Fibroblast of mammary gland (primary cell): Measurements from ENCODE around the gene OTOP1.

Experiments
- DNase-seq: peaks from one replicate; pipeline ENCODE4 v3.0.0-alpha.2; 2010; ENCODE audit warnings: low read depth
- H3K4me3 ChIP-seq: 2 replicates; pipeline ENCODE4 v1.5.1; 2011; ENCODE audit warnings: low read depth, mild to moderate bottlenecking, low read length, moderate library complexity; ENCODE audit not compliant: control insufficient read depth
- CTCF ChIP-seq: conservative IDR thresholded peaks from 2 replicates; pipeline ENCODE4 v1.5.1; 2011; ENCODE audit warnings: low read depth, low read length, inconsistent platforms; ENCODE audit not compliant: control insufficient read depth, insufficient read depth

OTOP1 gene, protein sequence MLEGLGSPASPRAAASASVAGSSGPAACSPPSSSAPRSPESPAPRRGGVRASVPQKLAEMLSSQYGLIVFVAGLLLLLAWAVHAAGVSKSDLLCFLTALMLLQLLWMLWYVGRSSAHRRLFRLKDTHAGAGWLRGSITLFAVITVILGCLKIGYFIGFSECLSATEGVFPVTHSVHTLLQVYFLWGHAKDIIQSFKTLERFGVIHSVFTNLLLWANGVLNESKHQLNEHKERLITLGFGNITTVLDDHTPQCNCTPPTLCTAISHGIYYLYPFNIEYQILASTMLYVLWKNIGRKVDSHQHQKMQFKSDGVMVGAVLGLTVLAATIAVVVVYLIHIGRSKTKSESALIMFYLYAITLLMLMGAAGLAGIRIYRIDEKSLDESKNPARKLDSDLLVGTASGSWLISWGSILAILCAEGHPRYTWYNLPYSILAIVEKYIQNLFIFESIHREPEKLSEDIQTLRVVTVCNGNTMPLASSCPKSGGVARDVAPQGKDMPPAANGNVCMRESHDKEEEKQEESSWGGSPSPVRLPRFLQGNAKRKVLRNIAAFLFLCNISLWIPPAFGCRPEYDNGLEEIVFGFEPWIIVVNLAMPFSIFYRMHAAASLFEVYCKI

DNA sequence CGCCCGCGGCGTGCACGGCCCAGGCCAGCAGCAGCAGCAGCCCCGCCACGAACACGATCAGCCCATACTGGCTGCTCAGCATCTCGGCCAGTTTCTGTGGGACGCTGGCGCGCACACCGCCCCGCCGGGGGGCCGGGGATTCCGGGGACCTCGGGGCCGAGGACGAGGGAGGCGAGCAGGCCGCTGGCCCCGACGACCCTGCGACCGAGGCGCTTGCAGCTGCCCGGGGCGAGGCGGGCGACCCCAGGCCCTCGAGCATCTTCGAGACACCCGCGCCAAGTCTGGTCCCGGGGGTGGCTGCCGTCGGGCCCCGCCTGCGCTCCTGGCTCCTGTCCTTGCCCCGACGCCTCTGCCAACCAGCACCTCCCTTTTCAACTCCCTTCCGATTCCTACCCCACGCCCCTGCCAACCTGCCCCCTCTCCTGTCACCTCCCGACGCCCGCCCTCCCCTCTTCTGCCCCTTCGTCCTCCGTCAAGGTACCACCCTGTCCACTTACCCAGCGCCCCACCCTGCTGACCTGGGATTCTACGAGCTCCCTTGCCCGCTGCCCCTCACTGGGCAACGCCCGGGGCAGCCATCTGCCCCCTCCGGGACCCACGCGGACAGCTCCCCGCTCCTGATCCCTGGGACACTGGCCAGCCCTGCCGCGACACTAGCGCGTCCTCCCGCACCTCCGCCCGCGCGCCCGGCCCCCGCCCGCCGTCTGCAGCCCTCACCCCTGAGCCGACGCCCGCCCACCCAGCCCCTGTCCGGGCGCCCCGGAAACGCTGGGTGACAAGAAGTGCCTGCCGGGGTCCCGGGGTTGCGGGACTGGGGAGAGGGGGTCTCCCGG lies at the start of gene OTOP1:
Gene OTOP1 (minus strand): TSS at position 324 of the 833 bp plus-strand sequence. CDS start 65 bp downstream, at position 259.
- DNase-seq: no peak
- no peak within 1 kb of the TSS for H3K4me3 ChIP-seq
- TF ChIP-seq CTCF: no peak

- no peak for TF ChIP-seq CTCF
- no peak overlapping the region for H3K4me3 ChIP-seq
- DNase-seq: no peak
Measured at GRCh38 chr4:4274226-4274625, 47.5 kb upstream of the OTOP1 start.

DNA sequence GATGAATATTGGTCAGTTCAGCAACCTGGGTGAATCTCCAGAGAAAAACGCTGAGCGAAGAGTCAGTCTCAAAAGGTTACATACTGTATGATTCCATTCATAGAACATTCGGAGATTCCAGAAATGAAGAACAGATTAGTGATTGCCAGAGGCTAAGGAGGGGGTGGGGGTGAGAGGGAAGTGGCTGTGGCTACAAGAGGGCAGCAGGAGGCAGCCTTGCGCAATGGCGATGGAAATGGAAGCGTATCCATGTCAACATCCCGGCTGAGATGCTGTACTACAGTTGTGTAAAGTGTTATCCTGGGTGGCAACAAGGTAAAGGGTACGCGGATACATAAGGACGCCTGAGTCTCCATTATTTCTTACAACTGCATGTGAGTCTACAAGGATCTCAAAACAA lies 45.2 kb upstream of the OTOP1 start:
- DNase-seq: peak; percentile 18
- H3K4me3 ChIP-seq: no peak overlapping the region
- no peak for TF ChIP-seq CTCF

GRCh38 chr4:4270529-4270928 lies 43.8 kb upstream of the OTOP1 start:
- no peak for TF ChIP-seq CTCF
- DNase-seq: peak; percentile 34
- H3K4me3 ChIP-seq: no peak overlapping the region

- no peak for TF ChIP-seq CTCF
- peak; percentile 31 for DNase-seq
- no peak overlapping the region for H3K4me3 ChIP-seq
Measured at GRCh38 chr4:4269856-4270255, 43.1 kb upstream of the OTOP1 start.

DNA sequence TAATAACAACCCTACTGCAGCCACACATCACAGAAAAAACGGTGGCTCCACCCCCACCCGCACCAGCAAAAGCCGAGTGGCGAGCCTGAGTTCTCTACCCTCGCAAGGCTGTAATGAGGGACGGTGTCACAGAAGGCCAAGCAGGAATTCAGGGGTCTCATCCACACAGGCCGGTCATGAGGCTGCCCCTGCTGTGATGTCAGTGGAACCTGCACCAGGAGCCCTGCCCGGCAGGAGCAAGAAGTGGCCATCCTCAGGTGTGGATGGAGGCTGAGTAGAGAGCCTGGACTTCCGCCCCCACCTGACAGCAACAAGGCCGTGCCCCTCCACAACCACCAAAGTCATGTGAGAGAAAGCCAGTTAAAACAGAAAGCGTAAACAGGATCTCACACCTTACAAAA lies 42.6 kb upstream of the OTOP1 start:
- no peak for DNase-seq
- H3K4me3 ChIP-seq: no peak overlapping the region
- no peak for TF ChIP-seq CTCF
